ENCODE measurements around the gene TARBP2.
A peak's percentile ranks its signal among the peaks of the same experiment; 100 is the strongest.

TARBP2 gene

GRCh38 chr12:53496752-53497032 is 4.4 kb upstream of the TARBP2 start:
- no peak for DNase-seq

GRCh38 chr12:53497461-53497860 is 3.6 kb upstream of the TARBP2 start:
- no peak for DNase-seq

GRCh38 chr12:53498235-53498630 is 2.9 kb upstream of the TARBP2 start:
- no peak for DNase-seq

GRCh38 chr12:53499266-53500141 is 1.6 kb upstream of the TARBP2 start, which contains the start of gene MAP3K12:
Gene MAP3K12 (minus strand): TSS chr12:53499458. CDS start chr12:53487391, 12,067 bp downstream.
- DNase-seq: peak; percentile 49 to 50

GRCh38 chr12:53500142-53500775 is 824 bp upstream of the TARBP2 start:
- no peak for DNase-seq

GRCh38 chr12:53501615-53502181 is 615 bp downstream of the TARBP2 start:
- DNase-seq: no peak

GRCh38 chr12:53502331-53502730 is 1.2 kb downstream of the TARBP2 start:
- DNase-seq: no peak

- DNase-seq: no peak
Measured at GRCh38 chr12:53502983-53503728, 2.1 kb downstream of the TARBP2 start.

- DNase-seq: no peak
Measured at GRCh38 chr12:53504004-53504920, 3.2 kb downstream of the TARBP2 start.

GRCh38 chr12:53505086-53505485 is 4.0 kb downstream of the TARBP2 start:
- DNase-seq: no peak

- no peak for DNase-seq
Measured at GRCh38 chr12:53505555-53506449, 4.7 kb downstream of the TARBP2 start.

- DNase-seq: no peak
Measured at GRCh38 chr12:53506450-53506785, 5.3 kb downstream of the TARBP2 start.

- no peak for DNase-seq
Measured at GRCh38 chr12:53506881-53507602, 6.0 kb downstream of the TARBP2 start, which contains the start of gene NPFF. Gene NPFF (minus strand): TSS chr12:53507484. CDS start chr12:53507474, 10 bp downstream.

- DNase-seq: no peak
Measured at GRCh38 chr12:53507603-53507885, 6.5 kb downstream of the TARBP2 start.

GRCh38 chr12:53508534-53509170 is 7.6 kb downstream of the TARBP2 start:
- DNase-seq: peak; percentile 74 to 84

GRCh38 chr12:53510181-53510812 is 9.2 kb downstream of the TARBP2 start:
- DNase-seq: no peak

- no peak for DNase-seq
Measured at GRCh38 chr12:53513712-53514410, 12.8 kb downstream of the TARBP2 start.

- DNase-seq: no peak
Measured at GRCh38 chr12:53514628-53515290, 13.7 kb downstream of the TARBP2 start.
